ENCODE measurements around the gene MRPS34.

Gene MRPS34

DNA sequence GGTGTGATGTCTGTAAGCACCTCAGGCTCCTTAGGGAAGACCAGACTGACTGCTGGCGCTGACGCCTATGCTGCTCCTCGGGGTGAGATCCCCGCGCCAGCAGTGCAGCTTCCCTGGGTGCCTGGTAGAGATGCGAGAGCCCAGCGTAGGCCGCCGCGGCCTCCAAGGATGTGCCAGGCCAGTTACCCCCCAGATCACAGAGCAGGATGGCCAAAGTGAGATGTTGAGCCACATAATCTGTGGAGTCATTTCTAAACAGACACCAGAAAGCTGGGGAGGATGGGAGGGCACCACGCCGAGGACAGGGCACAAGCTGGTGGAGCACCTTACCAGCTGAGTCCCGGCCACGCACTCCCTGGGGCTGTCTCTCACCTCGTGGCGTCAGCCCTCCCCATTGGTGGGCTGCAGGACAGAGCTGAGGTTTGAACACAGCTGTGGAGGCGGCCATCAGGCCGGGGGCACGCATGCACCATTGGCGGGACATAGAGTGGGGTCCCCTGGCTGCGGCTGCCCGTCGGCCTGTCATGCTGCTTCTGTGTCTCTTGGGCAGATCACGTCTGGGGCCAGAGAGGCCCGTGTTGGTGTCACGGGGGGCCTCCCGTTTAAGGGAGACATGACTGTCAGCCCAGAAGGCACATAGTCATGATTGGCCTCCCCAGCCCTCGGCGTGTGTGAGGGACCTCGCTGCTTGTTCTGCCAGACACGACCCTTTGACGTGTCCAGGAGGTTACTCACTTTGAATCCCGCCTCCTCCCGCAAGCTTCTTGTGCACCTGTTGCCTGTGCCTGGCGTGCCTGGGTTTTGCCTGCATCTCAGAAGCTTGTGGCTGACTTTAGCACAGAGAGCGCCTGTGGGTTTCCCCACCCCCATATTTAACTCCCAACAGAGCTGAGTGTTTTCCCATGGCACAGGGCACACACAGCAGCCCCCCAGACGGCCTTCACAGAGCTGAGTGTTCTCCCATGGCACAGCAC, 45.0 kb downstream of the MRPS34 start:
- Histone ChIP-seq H3K27ac (ENCODE audit: low read length) (no peak overlapping the region), H4K20me1 (ENCODE audit: insufficient read depth, low read length) (peaks cover 35% of the 10 kb centered on the region), H3K79me2 (ENCODE audit: insufficient read depth, low read length) (peaks cover 24% of the 10 kb centered on the region), H3K9me3 (ENCODE audit: insufficient read depth, low read length, severe bottlenecking) (no peaks in the 10 kb centered on the region), H3K9ac (ENCODE audit: low read depth, low read length) (no peak overlapping the region), H3K4me1 (ENCODE audit: insufficient read depth, low read length) (peaks cover 5% of the 10 kb centered on the region), H3K4me2 (ENCODE audit: insufficient read depth, low read length) (no peak overlapping the region), H3K27me3 (ENCODE audit: insufficient read depth, low read length, poor library complexity) (no peaks in the 10 kb centered on the region), H2AFZ (ENCODE audit: low read depth, low read length) (no peak overlapping the region), H3K36me3 (ENCODE audit: insufficient read depth, low read length) (peaks cover 64% of the 10 kb centered on the region), H3K4me3 (ENCODE audit: low read depth in 1 of 2, low read length in 2 of 2) (no peak overlapping the region)
- ATAC-seq (ENCODE audit: insufficient read depth, low read depth) (no peak), DNase-seq (no peak)
- TF ChIP-seq EZH2 (IDR thresholded peaks at IDR 0.05; ENCODE audit: borderline replicate concordance, low read depth, low read length, severe bottlenecking) = no peak
- TF ChIP-seq, protein P1, sequence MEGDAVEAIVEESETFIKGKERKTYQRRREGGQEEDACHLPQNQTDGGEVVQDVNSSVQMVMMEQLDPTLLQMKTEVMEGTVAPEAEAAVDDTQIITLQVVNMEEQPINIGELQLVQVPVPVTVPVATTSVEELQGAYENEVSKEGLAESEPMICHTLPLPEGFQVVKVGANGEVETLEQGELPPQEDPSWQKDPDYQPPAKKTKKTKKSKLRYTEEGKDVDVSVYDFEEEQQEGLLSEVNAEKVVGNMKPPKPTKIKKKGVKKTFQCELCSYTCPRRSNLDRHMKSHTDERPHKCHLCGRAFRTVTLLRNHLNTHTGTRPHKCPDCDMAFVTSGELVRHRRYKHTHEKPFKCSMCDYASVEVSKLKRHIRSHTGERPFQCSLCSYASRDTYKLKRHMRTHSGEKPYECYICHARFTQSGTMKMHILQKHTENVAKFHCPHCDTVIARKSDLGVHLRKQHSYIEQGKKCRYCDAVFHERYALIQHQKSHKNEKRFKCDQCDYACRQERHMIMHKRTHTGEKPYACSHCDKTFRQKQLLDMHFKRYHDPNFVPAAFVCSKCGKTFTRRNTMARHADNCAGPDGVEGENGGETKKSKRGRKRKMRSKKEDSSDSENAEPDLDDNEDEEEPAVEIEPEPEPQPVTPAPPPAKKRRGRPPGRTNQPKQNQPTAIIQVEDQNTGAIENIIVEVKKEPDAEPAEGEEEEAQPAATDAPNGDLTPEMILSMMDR (IDR thresholded peaks at IDR 0.05; ENCODE audit: borderline replicate concordance, extremely low read depth, low read length, poor library complexity, severe bottlenecking) = no peak

DNA sequence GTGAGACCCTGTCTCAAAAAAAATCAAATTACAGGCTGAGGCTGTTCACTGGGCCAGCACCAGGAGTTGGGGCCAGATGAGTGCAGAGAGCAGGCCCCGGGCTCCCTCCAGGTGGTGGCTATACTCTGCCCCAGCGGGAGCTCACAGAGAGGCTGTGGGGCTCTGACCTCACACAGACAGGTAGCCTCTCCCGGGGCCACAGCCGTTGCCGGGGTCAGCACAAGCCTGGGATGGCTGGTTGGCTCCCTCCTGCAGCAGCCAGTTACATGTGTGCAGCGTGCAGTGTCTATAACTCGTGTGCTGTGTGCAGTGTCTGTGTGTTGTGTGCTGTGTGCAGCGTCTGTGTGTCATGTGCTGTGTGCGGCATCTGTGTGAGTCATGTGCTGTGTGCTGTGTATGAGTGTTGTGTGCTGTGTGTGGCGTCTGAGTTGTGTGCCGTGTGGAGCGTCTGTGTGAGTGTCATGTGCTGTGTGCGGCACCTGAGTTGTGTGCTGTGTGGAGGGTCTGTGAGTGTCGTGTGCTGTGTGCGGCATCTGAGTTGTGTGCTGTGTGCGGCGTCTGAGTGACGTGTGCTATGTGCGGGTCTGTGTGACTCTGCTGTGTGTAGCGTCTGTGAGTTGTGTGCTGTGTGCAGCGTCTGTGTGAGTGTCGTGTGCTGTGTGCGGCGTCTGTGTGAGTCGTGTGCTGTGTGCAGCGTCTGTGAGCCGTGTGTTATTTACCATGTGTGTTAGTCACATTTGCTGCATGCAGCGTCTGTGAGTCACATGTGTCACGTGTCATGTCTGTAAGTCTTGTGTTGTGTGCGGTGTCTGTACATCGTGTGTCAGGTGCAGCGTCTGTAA, 46.1 kb downstream of the MRPS34 start:
- Histone ChIP-seq H2AFZ (ENCODE audit: low read depth, low read length) (no peak overlapping the region), H3K9ac (ENCODE audit: low read depth, low read length) (no peak overlapping the region), H3K4me3 (ENCODE audit: low read depth in 1 of 2, low read length in 2 of 2) (no peak overlapping the region), H3K27me3 (ENCODE audit: insufficient read depth, low read length, poor library complexity) (no peaks in the 10 kb centered on the region), H3K4me2 (ENCODE audit: insufficient read depth, low read length) (no peak overlapping the region), H3K36me3 (ENCODE audit: insufficient read depth, low read length) (peaks cover 54% of the 10 kb centered on the region), H3K9me3 (ENCODE audit: insufficient read depth, low read length, severe bottlenecking) (no peaks in the 10 kb centered on the region), H3K4me1 (ENCODE audit: insufficient read depth, low read length) (peaks cover 15% of the 10 kb centered on the region), H4K20me1 (ENCODE audit: insufficient read depth, low read length) (peaks cover 35% of the 10 kb centered on the region), H3K79me2 (ENCODE audit: insufficient read depth, low read length) (peaks cover 24% of the 10 kb centered on the region), H3K27ac (ENCODE audit: low read length) (no peak overlapping the region)
- no peak for DNase-seq
- TF ChIP-seq EZH2 (IDR thresholded peaks at IDR 0.05; ENCODE audit: borderline replicate concordance, low read depth, low read length, severe bottlenecking) = no peak
- TF ChIP-seq, protein P1 (IDR thresholded peaks at IDR 0.05; ENCODE audit: borderline replicate concordance, extremely low read depth, low read length, poor library complexity, severe bottlenecking) = no peak
- ATAC-seq (ENCODE audit: insufficient read depth, low read depth) = no peak

DNA sequence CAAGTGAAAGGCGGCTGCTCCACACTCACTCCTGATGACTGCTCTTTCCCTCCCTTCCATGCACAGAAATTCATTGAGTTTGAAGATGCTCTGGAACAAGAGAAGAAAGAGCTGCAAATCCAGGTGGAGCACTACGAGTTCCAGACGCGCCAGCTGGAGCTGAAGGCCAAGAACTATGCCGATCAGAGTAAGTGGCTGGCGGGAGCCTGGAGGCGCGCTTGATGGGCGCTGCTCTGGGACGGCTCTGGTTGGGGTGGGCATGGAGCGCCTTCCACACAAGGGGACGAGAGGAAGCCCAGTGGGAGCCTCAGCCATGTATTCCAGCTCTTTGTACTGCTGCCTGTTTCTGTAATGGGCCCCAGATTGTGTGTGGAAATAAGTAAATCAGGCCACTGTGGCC, 48.4 kb downstream of the MRPS34 start:
- H3K4me1 ChIP-seq (ENCODE audit: insufficient read depth, low read length) = peaks cover 23% of the 10 kb centered on the region
- no peaks in the 10 kb centered on the region for H3K27me3 ChIP-seq (ENCODE audit: insufficient read depth, low read length, poor library complexity)
- H3K4me2 ChIP-seq (ENCODE audit: insufficient read depth, low read length) = no peak overlapping the region
- TF ChIP-seq, protein P1 (IDR thresholded peaks at IDR 0.05; ENCODE audit: borderline replicate concordance, extremely low read depth, low read length, poor library complexity, severe bottlenecking) = no peak
- no peak for TF ChIP-seq EZH2 (IDR thresholded peaks at IDR 0.05; ENCODE audit: borderline replicate concordance, low read depth, low read length, severe bottlenecking)
- H4K20me1 ChIP-seq (ENCODE audit: insufficient read depth, low read length) = peaks cover 35% of the 10 kb centered on the region
- no peak overlapping the region for H3K4me3 ChIP-seq (ENCODE audit: low read depth in 1 of 2, low read length in 2 of 2)
- H3K36me3 ChIP-seq (ENCODE audit: insufficient read depth, low read length) = peaks cover 48% of the 10 kb centered on the region
- no peak for DNase-seq
- H3K27ac ChIP-seq (ENCODE audit: low read length) = no peak overlapping the region
- no peak overlapping the region for H3K9ac ChIP-seq (ENCODE audit: low read depth, low read length)
- no peak overlapping the region for H2AFZ ChIP-seq (ENCODE audit: low read depth, low read length)
- ATAC-seq (ENCODE audit: insufficient read depth, low read depth) = no peak
- H3K9me3 ChIP-seq (ENCODE audit: insufficient read depth, low read length, severe bottlenecking) = no peaks in the 10 kb centered on the region
- peaks cover 26% of the 10 kb centered on the region for H3K79me2 ChIP-seq (ENCODE audit: insufficient read depth, low read length)
